Activated CD8-positive, alpha-beta memory T cell treated with anti-CD3 and anti-CD28 coated beads, Interleukin-2, amount 10 ng/mL, durations not matched to agents 7 days and 5 days (primary cell): Measurements from ENCODE around the gene FBXL14. TPM values are rescaled to one million over a fixed set of nuclear protein-coding genes. Genes with fewer than 3 reads are reported as not detected.
A peak's percentile ranks its signal among the peaks of the same experiment; 100 is the strongest.
"Not testable (repeated sequence)": the region's sequence is repeated elsewhere in the genome, so short reads cannot be mapped to it uniquely, and the experiment has no call there.

ENCODE experiments used
- ATAC-seq: fragments of 150-1000 bp; cut with Tn5 transposase; one replicate; pipeline ENCODE4 v1.10.0; 2021; ENCODE audit warnings: moderate library complexity
- CTCF ChIA-PET: fragments of 350-600 bp; sonication (Branson Sonifier 250); formaldehyde crosslinking; loops from one replicate; lab custom pipeline; 2021; ENCODE audit warnings: antibody characterized with exemption; lab: Charles Lee
- DNase-seq: peaks from one replicate; pipeline ENCODE4 v3.0.0-alpha.2; 2020
- H3K27ac Mint-ChIP-seq: one replicate; pipeline ENCODE4 v1.8.0; 2021; ENCODE audit warnings: mild to moderate bottlenecking, mixed read lengths
- H3K27me3 Mint-ChIP-seq: one replicate; pipeline ENCODE4 v1.8.0; 2021; ENCODE audit warnings: mixed read lengths
- H3K36me3 Mint-ChIP-seq: one replicate; pipeline ENCODE4 v1.8.0; 2021; ENCODE audit warnings: mild to moderate bottlenecking, mixed read lengths
- H3K4me1 Mint-ChIP-seq: one replicate; pipeline ENCODE4 v1.8.0; 2021; ENCODE audit warnings: mixed read lengths
- H3K4me3 Mint-ChIP-seq: one replicate; pipeline ENCODE4 v1.8.0; 2021; ENCODE audit warnings: mild to moderate bottlenecking, moderate library complexity, mixed read lengths
- H3K9me3 Mint-ChIP-seq: one replicate; pipeline ENCODE4 v1.8.0; 2022; ENCODE audit warnings: low read depth, mixed read lengths
- total RNA-seq, 2 experiments: library from RNA; stranded (reverse); gene quantifications; one replicate each; pipeline ENCODE4 v1.2.3, GENCODE V29; 2021

FBXL14 gene
- total RNA-seq, 2 experiments from 2014 or later = 28.2 to 33.4 TPM

GRCh38 chr12:1614360-1614759 is 20.0 kb upstream of the FBXL14 start:
- Mint-ChIP-seq H3K4me3 (no peak overlapping the region), H3K36me3 (no peaks in the 10 kb centered on the region), H3K27me3 (peaks cover 39% of the 10 kb centered on the region), H3K9me3 (no peaks in the 10 kb centered on the region), H3K27ac (no peak overlapping the region), H3K4me1 (peaks cover 28% of the 10 kb centered on the region)
- DNase-seq = no peak
- CTCF ChIA-PET = interaction anchor here (1.2 to 1.4 kb wide), 3 partner anchors 18 to 496 kb away, joined by 3 to 6 read pairs (median 3); no protein-coding TSS in a partner anchor
- no peak for ATAC-seq

GRCh38 chr12:1613860-1614259 is 19.5 kb upstream of the FBXL14 start:
- Mint-ChIP-seq H3K4me3 (no peak overlapping the region), H3K9me3 (no peaks in the 10 kb centered on the region), H3K27me3 (peaks cover 39% of the 10 kb centered on the region), H3K27ac (no peak overlapping the region), H3K36me3 (no peaks in the 10 kb centered on the region), H3K4me1 (peaks cover 23% of the 10 kb centered on the region)
- CTCF ChIA-PET = no interaction called here
- ATAC-seq (no peak), DNase-seq (no peak)

DNA sequence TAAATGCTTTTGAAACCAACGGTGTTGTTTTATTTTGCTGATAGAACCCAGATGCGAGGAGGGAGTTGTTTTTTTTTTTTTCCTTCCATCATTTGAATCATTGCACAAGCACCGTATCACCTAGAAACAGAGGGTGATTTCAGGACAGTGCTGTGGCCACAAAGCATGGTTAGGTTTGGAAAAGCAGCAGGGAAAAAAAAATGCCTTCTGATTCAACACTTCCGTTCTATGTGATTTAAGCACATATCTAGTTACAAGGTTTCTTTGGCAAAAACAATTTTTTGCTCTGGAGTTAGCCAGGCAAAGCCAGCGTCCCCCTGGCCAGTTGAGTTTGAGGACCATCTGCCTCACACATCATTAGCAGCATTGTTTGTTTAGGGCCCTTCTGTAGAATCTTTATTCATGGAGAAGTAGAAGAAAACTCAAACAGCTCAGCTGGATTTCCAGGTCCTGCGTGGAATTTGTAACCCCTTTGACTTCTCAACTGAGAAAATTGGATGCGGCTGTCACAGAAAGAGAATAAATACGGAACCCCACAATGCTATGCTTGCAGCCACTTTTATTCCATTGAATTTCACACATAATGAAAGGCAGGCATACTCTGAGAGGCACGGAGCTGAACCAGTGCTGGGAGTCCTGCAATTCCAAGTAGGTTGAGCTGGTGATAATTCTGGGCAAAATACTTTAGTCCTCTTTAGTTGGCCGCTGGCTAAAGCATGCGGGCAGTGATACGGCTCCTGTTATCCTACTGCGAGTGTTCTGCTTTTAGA is 17.6 kb upstream of the FBXL14 start:
- CTCF ChIA-PET = interaction anchor here (1.1 kb wide), 2 partner anchors 22 to 494 kb away, joined by 3 to 6 read pairs; no protein-coding TSS in a partner anchor
- H3K4me1 Mint-ChIP-seq = peaks cover 15% of the 10 kb centered on the region
- H3K27me3 Mint-ChIP-seq = peaks cover 33% of the 10 kb centered on the region
- H3K36me3 Mint-ChIP-seq = no peaks in the 10 kb centered on the region
- H3K4me3 Mint-ChIP-seq = no peak overlapping the region
- no peak overlapping the region for H3K27ac Mint-ChIP-seq
- ATAC-seq = no peak
- H3K9me3 Mint-ChIP-seq = no peaks in the 10 kb centered on the region
- no peak for DNase-seq

DNA sequence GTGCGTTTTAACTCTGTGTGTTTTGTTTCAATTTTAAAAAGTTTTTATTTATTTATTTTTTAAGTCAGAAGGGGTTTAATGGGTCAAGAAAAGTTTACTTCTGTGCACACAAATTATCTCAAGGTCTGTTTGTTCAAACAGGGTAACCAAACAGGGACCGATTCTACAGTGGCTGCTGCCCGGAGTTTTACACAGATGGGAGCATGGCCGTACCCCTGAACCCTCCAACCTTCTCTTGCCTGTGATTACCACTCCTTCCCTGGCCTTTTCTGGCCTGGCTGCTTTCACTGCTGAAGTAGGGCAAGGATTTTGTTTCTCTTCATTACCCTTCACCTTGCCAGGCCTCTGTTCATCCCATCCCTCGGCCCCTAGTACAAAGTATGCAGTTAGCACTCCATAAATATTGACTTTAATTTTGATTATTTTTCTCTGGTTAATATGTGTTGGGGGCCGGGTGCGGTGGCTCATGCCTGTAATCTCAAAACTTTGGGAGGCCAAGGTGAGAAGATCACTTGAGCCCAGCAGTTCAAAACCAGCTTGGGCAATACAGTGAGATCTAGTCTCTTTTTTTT is 15.8 kb upstream of the FBXL14 start:
- no peaks in the 10 kb centered on the region for H3K9me3 Mint-ChIP-seq
- no peaks in the 10 kb centered on the region for H3K36me3 Mint-ChIP-seq
- H3K27me3 Mint-ChIP-seq = peaks cover 33% of the 10 kb centered on the region
- H3K4me3 Mint-ChIP-seq = no peak overlapping the region
- H3K4me1 Mint-ChIP-seq = peaks cover 14% of the 10 kb centered on the region
- no peak overlapping the region for H3K27ac Mint-ChIP-seq
- no peak for DNase-seq
- no peak for ATAC-seq
- CTCF ChIA-PET = no interaction called here

DNA sequence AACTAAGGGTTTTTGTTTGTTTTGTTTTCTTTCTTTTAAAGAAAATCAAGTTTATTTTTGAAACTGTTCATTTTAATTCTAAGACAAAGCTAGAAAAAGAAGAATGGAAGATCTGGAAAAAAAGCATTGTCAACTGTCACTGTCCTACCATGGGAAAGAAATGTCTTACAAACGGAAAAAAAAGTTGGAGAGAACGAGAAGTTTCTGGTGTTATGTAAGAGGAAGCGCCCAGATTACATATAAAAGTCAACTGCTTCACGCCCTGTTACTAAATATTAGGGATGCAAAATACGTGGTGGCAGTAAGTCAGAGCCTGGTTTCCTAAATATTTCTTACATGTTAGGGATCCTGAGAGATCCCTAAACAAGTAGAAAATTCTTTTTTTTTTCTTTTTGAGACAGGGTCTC is 14.3 kb upstream of the FBXL14 start:
- H3K4me3 Mint-ChIP-seq = no peak overlapping the region
- no peaks in the 10 kb centered on the region for H3K9me3 Mint-ChIP-seq
- peaks cover 27% of the 10 kb centered on the region for H3K27me3 Mint-ChIP-seq
- peaks cover 21% of the 10 kb centered on the region for H3K4me1 Mint-ChIP-seq
- DNase-seq (no peak), ATAC-seq (no peak)
- H3K36me3 Mint-ChIP-seq = no peaks in the 10 kb centered on the region
- CTCF ChIA-PET = interaction anchor here (0.9 to 2.0 kb wide), 3 partner anchors 26 to 525 kb away, joined by 3 to 5 read pairs (median 5); no protein-coding TSS in a partner anchor
- no peak overlapping the region for H3K27ac Mint-ChIP-seq

DNA sequence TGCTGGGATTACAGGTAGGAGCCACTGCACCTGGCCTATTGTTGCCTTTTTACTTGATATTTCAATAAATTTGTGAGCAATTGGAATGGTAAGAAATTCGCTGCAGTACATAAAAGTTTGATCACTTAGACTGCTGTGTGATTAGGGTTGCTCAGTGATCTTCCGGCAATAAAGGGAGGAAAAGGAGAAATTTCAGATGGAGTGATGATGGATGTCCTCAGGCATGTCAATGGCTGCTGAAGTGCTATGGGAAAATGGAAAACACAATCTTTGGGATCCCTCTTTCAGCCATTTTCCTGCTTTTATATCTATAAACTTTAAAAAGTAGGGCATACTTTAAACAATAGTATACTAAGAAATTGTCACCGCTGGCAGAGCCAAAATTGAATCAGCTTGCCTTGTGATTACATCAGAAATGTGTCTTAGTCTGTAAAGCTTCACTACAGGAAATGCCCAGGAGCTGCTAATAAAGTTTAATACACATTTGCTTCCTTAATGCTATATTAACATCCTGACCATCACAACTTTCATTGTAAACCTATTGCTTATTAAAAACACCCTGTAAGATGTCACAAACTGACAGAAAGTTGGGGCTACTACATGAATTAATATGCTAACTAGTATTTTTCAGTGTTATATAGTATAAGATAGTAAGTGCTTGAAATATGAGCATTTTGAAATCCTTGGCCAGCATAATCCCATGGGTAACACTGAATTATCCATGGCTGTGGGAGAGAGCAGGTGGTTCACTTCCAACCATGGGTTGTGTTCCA is 13.7 kb upstream of the FBXL14 start:
- Mint-ChIP-seq H3K27ac (no peak overlapping the region), H3K36me3 (no peaks in the 10 kb centered on the region), H3K27me3 (peaks cover 21% of the 10 kb centered on the region), H3K4me1 (peaks cover 21% of the 10 kb centered on the region), H3K4me3 (no peak overlapping the region), H3K9me3 (no peaks in the 10 kb centered on the region)
- ATAC-seq (no peak), DNase-seq (no peak)
- CTCF ChIA-PET = interaction anchor here (0.9 to 2.0 kb wide), 3 partner anchors 26 to 525 kb away, joined by 3 to 5 read pairs (median 5); no protein-coding TSS in a partner anchor

GRCh38 chr12:1606021-1606622 is 11.7 kb upstream of the FBXL14 start:
- H3K27ac Mint-ChIP-seq = no peak overlapping the region
- peaks cover 36% of the 10 kb centered on the region for H3K4me1 Mint-ChIP-seq
- CTCF ChIA-PET = interaction anchor here (1.4 to 2.5 kb wide), 8 partner anchors 9 to 492 kb away, joined by 3 to 30 read pairs (median 9); no protein-coding TSS in a partner anchor
- DNase-seq = peak; percentile 47
- no peak for ATAC-seq
- no peak overlapping the region for H3K4me3 Mint-ChIP-seq
- peaks cover 4% of the 10 kb centered on the region for H3K27me3 Mint-ChIP-seq
- H3K36me3 Mint-ChIP-seq = peaks cover 2% of the 10 kb centered on the region
- no peaks in the 10 kb centered on the region for H3K9me3 Mint-ChIP-seq

DNA sequence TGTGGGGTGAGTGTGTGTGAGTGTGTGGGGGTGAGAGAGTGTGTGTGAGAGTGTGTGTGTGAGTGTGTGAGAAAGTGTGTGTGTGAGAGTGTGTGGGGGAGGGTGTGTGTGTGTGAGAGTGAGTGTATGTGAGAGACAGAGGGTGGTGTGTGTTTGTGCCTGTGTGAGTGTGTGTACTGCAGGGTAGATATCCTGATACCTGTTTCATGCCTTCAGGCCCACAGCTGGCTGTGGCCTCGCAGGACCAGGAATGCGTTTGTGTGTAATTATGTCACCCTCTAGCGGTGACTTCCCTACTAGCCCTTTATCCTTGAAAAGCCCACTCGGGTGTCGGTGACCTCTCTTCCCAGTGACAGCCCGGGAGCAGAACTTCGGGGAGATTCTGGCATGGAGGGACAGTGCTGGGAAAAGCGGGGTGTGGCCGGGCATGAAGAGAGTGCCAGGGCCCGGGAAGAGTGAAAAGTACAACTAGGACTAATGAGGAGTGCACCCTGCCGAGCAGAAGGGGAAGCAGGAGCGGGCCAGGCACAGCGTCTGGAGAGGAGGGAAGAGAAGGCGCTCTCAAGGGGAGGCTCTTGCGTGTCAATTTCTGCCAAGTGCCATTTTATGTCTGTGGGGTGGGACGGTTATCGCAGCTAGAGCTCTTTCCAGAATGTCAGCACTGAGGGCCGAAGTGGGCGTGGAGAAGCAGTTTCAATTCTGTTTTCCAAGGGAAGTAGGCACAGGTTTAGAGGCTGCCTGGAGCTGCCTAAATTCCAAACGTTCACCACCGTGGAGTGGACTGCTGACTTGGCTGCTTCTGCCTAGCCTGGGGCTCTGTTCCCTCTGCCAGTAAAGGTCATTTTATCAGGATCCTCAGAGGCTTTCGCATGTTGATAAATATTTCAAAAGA is 11.0 kb upstream of the FBXL14 start:
- CTCF ChIA-PET = interaction anchor here (0.8 to 2.5 kb wide), 12 partner anchors 9 to 491 kb away, joined by 3 to 30 read pairs (median 4); partner anchors contain the start of gene FBXL14
- Mint-ChIP-seq H3K4me3 (peak overlapping the region; percentile 65), H3K27ac (no peak overlapping the region), H3K9me3 (no peaks in the 10 kb centered on the region), H3K4me1 (peaks cover 39% of the 10 kb centered on the region), H3K36me3 (peaks cover 2% of the 10 kb centered on the region), H3K27me3 (peaks cover 4% of the 10 kb centered on the region)
- peak; percentile 72 for DNase-seq
- ATAC-seq = peak; percentile 60

- Mint-ChIP-seq H3K36me3 (peaks cover 2% of the 10 kb centered on the region), H3K4me1 (peaks cover 39% of the 10 kb centered on the region), H3K27me3 (peaks cover 4% of the 10 kb centered on the region), H3K4me3 (no peak overlapping the region), H3K9me3 (no peaks in the 10 kb centered on the region), H3K27ac (no peak overlapping the region)
- CTCF ChIA-PET = interaction anchor here (0.8 to 4.6 kb wide), 15 partner anchors 8 to 490 kb away, joined by 3 to 34 read pairs (median 8); partner anchors contain the start of gene FBXL14
- DNase-seq = no peak
- no peak for ATAC-seq
Observed at GRCh38 chr12:1604464-1604863, 10.1 kb upstream of the FBXL14 start.

GRCh38 chr12:1603269-1603993 is 9.1 kb upstream of the FBXL14 start:
- DNase-seq (no peak), ATAC-seq (no peak)
- Mint-ChIP-seq H3K27ac (peak overlapping the region; percentile 58), H3K4me1 (peaks cover 39% of the 10 kb centered on the region), H3K4me3 (no peak overlapping the region), H3K9me3 (no peaks in the 10 kb centered on the region), H3K27me3 (peaks cover under 1% of the 10 kb centered on the region), H3K36me3 (peaks cover 5% of the 10 kb centered on the region)
- CTCF ChIA-PET = interaction anchor here (0.7 to 4.6 kb wide), 10 partner anchors 10 to 1027 kb away, joined by 3 to 34 read pairs (median 4); partner anchors contain the start of gene FBXL14

GRCh38 chr12:1602706-1603105 is 8.3 kb upstream of the FBXL14 start:
- not testable (repeated sequence) for DNase-seq, H3K9me3 Mint-ChIP-seq, H3K27ac Mint-ChIP-seq, H3K4me3 Mint-ChIP-seq, H3K27me3 Mint-ChIP-seq, ATAC-seq, H3K36me3 Mint-ChIP-seq
- peaks cover 36% of the 10 kb centered on the region for H3K4me1 Mint-ChIP-seq
- CTCF ChIA-PET = interaction anchor here (1.0 to 4.6 kb wide), 9 partner anchors 10 to 1027 kb away, joined by 3 to 34 read pairs (median 5); partner anchors contain the start of gene FBXL14
